Coronary artery (tissue), 2 donors: Measurements from ENCODE around the gene ZNF264.
"Not testable (repeated sequence)": the region's sequence is repeated elsewhere in the genome, so short reads cannot be mapped to it uniquely, and the experiment has no call there.

Source experiments
- DNase-seq: peaks from one replicate; pipeline ENCODE4 v3.0.0-alpha.2; 2017; ENCODE audit warnings: low spot score
- H3K27ac ChIP-seq, 2 donors: fragments of 200-600 bp; sonication (generic); one replicate each; pipeline ENCODE4 v1.5.1; 2016 to 2019
- H3K4me3 ChIP-seq: fragments of 200-600 bp; sonication (generic); 2 replicates; pipeline ENCODE4 v1.5.1; 2016; ENCODE audit warnings: mild to moderate bottlenecking, moderate library complexity
- TF ChIP-seq, protein P1 (sequence below): fragments of 200-600 bp; sonication (generic); IDR thresholded peaks from one replicate; pipeline ENCODE4 v1.5.1; 2019; ENCODE audit warnings: antibody characterized with exemption

ZNF264 gene

DNA sequence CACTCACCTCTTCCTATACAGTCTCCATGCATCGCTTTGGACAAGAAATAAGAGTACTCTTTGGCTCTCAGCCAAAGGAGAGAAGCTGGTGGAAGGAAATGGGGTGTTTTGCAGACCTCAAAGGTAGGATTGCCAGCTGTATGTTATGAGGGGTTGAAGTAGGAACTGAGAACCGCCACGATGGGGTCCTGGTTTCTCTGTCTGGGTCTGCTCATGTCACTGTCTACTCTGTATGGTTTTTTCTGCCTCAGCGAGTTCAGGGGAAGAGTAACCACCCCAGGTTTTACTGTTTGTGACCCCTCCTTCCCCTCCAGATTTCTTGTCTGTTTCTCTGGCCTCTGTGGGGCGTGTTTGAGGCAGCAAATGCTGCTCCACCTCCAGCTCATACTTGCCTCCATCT is 53.2 kb downstream of the ZNF264 start:
- no peak overlapping the region for H3K27ac ChIP-seq
- no peak overlapping the region for H3K4me3 ChIP-seq
- no peak for DNase-seq
- TF ChIP-seq, protein P1, sequence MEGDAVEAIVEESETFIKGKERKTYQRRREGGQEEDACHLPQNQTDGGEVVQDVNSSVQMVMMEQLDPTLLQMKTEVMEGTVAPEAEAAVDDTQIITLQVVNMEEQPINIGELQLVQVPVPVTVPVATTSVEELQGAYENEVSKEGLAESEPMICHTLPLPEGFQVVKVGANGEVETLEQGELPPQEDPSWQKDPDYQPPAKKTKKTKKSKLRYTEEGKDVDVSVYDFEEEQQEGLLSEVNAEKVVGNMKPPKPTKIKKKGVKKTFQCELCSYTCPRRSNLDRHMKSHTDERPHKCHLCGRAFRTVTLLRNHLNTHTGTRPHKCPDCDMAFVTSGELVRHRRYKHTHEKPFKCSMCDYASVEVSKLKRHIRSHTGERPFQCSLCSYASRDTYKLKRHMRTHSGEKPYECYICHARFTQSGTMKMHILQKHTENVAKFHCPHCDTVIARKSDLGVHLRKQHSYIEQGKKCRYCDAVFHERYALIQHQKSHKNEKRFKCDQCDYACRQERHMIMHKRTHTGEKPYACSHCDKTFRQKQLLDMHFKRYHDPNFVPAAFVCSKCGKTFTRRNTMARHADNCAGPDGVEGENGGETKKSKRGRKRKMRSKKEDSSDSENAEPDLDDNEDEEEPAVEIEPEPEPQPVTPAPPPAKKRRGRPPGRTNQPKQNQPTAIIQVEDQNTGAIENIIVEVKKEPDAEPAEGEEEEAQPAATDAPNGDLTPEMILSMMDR: no peak

DNA sequence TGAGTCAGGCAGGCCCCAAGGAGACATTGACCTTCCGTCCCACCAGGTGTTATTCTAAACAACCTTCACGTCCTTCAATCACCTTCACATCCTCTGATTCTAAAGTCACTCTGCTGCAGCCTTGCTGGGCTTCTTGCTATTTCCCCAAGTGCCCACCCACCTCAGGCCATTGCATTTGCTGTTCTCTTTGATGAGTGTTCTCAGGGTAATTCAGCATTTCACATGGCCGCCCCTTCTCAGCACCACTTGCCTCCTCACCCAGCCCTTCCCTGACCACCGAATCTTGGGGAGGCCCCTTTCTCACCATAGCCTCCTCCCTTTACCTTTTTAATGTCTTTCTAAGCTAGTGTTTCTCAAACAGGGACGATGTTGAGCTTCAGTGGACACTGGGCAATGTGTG is 53.8 kb downstream of the ZNF264 start:
- DNase-seq: no peak
- TF ChIP-seq, protein P1: no peak
- Histone ChIP-seq H3K27ac (no peak overlapping the region), H3K4me3 (no peak overlapping the region)

DNA sequence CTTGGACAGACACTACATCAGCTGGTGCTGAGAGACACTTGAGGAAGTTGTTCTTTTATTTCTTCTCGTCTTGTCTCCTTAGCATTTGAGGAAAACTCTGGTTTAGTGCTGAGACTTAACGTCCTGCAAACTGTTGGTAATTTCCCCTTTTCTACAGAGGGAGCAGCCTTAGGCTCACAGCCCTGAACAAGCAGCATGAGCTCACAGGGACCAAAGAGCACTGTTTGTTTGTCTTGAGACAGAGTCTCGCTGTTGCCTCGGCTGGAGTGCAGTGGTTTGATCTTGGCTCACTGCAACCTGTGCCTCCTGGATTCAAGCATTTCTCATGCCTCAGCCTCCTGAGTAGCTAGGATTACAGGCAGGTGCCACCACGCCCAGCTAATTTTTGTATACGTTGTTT is 54.7 kb downstream of the ZNF264 start:
- no peak for DNase-seq
- TF ChIP-seq, protein P1: no peak
- H3K27ac ChIP-seq: no peak overlapping the region
- no peak overlapping the region for H3K4me3 ChIP-seq

DNA sequence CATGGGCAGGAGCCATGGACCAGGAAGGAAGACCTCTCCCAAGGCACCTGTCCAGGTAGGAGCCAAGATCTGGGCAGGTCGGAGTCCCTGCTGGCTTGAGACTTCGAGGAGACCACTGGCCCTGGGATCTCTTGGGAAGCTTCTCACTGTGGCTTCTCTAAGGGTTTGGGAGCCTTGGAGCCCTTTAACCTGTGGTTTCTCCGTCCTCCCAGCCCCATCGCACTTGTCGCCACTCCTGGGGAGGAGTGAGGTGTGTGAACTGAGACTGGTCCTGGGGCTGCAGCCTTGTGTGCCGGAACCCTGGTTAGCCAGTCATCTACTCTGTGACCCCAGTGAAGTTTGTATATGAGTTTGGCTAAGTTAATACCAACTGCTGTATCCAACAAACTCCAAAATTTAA is 57.3 kb downstream of the ZNF264 start:
- Histone ChIP-seq H3K4me3 (no peak overlapping the region), H3K27ac (no peak overlapping the region)
- no peak for DNase-seq
- TF ChIP-seq, protein P1: no peak

DNA sequence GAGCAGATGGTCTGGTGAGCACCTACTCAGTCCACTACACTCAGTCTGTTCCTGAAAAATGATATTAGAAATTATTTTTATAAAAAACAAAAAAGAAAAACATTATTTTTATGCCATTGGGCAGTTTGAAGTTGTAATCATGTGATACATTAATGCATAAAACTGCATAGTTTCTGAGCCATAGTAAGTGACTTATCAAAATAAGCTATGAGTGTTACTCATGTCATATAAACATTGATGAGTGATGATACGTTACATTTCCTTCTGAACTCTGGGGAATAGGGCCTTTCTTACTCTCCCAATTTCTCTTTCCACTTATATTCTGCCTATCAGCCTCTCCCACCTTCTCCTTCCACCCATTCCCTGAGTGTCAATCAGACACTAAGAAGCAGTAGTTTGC is 58.0 kb downstream of the ZNF264 start:
- TF ChIP-seq, protein P1: no peak
- no peak overlapping the region for H3K27ac ChIP-seq

DNA sequence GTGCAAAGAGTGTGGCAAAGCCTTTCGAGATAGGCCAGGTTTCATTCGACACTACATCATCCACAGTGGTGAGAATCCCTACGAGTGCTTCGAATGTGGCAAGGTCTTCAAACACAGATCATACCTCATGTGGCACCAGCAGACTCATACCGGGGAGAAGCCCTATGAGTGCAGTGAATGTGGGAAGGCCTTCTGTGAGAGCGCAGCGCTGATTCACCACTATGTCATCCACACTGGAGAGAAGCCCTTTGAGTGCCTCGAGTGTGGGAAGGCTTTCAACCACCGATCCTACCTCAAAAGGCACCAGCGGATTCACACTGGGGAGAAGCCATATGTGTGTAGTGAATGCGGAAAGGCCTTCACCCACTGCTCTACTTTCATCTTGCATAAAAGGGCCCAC is 62.5 kb downstream of the ZNF264 start:
- not testable (repeated sequence) for H3K4me3 ChIP-seq, H3K27ac ChIP-seq, DNase-seq

More for the DNA sequence above, 58.0 kb downstream of the ZNF264 start:
- no peak overlapping the region for H3K4me3 ChIP-seq
- DNase-seq: no peak

DNA sequence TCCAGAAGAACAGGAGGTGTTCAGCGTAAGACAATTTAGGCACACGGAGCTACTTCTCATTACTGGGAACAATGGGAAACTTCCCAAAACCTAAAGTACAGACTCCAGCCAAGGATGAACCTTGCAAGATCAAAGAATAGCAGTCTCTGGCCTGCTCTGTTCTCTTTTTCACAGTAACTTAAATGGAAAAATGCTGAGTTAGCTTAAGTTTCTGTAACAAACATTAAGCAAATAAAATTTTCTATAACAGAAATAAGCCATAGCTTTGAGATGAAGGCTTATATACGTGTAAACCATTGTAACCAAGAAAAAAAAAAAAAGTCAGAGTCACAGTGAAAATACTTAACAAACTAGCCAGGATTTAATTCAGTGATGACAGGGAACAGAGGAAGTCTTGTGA is 70.7 kb downstream of the ZNF264 start:
- no peak overlapping the region for H3K27ac ChIP-seq
- no peak for DNase-seq
- TF ChIP-seq, protein P1: no peak
- H3K4me3 ChIP-seq: no peak overlapping the region

DNA sequence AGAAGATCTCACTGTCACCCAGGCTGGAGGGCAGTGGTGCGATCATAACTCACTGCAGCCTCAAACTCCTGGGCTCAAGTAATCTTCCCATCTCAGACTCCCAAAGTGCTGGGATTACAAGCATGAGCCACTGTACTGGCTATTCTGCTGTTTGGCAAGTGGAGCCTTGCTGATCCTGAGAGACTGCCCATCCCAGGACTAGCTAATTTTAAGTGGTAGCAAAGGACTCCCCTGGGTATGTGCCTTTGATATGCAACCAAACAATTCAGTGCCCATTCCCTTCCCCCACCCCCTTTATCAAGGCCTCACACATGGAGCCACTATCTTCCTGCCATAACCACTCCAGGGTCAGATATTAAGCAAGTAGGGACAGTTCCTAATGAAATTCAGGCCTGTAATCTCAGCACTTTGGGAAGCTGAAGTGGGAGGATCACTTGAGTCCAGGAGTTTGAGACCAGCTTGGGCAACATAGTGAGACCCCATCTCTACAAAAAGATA is 72.0 kb downstream of the ZNF264 start:
- TF ChIP-seq, protein P1: no peak
- no peak for DNase-seq
- H3K27ac ChIP-seq: no peak overlapping the region
- no peak overlapping the region for H3K4me3 ChIP-seq
